ENCODE measurements around the gene CAT. TPM values are rescaled to one million over a fixed set of nuclear protein-coding genes. Genes with fewer than 3 reads are reported as not detected.

Gene CAT
- total RNA-seq, 1 donor from 2014 or later: 69.2 TPM

GRCh38 chr11:34495724-34496377, 57.1 kb downstream of the CAT start:
- H3K27me3 ChIP-seq: no peaks in the 10 kb centered on the region
- H3K36me3 ChIP-seq: no peaks in the 10 kb centered on the region
- TF ChIP-seq, protein P1, sequence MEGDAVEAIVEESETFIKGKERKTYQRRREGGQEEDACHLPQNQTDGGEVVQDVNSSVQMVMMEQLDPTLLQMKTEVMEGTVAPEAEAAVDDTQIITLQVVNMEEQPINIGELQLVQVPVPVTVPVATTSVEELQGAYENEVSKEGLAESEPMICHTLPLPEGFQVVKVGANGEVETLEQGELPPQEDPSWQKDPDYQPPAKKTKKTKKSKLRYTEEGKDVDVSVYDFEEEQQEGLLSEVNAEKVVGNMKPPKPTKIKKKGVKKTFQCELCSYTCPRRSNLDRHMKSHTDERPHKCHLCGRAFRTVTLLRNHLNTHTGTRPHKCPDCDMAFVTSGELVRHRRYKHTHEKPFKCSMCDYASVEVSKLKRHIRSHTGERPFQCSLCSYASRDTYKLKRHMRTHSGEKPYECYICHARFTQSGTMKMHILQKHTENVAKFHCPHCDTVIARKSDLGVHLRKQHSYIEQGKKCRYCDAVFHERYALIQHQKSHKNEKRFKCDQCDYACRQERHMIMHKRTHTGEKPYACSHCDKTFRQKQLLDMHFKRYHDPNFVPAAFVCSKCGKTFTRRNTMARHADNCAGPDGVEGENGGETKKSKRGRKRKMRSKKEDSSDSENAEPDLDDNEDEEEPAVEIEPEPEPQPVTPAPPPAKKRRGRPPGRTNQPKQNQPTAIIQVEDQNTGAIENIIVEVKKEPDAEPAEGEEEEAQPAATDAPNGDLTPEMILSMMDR (IDR thresholded peaks at IDR 0.05): no peak
- intact Hi-C loops (cut with DNase I): no loop called here
- DNase-seq (ENCODE audit: low spot score in 2 of 2): no peak
- no peaks in the 10 kb centered on the region for H3K4me1 ChIP-seq
- no peak overlapping the region for H3K27ac ChIP-seq
- no peaks in the 10 kb centered on the region for H3K9me3 ChIP-seq
- no peak overlapping the region for H3K4me3 ChIP-seq

DNA sequence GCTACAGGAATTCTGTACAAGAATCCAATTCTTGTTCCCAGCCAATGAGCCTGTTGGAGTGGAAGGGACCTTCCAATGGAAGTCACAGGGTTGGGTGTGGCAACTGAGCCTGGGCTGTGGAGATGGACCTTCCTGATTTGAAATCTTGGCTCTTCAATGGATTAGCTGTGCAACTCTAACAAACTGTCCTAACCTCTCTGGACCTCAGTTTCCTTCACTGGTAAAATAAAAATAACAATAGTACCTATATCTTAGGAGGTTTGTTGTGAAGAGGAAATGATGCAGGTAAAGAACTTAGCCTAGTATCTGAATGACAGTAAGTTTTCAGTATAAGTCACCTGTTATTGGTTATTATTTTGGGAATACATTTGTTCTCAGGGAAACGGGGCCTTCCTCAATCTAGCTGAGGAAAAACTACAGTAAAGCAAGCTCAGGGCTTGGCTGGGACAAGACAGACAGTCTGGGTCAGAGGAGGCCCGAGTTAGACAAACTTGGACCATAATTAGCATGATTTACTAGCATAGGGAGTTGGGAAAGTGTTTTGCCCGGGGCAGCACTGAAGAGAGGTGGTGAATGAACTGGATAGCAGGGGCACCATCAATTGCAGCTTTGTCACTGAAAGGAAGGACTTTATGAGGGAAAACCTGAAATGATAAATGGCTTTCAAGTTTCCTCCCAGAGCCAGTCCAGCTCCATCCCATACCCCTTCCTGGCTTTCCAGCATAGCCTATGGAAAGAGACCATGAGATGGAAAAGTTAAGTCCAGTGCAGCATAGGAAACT, 61.2 kb downstream of the CAT start:
- TF ChIP-seq, protein P1 (IDR thresholded peaks at IDR 0.05): no peak
- DNase-seq (ENCODE audit: low spot score in 2 of 2): no peak
- no peaks in the 10 kb centered on the region for H3K27me3 ChIP-seq
- H3K27ac ChIP-seq: no peak overlapping the region
- no peaks in the 10 kb centered on the region for H3K36me3 ChIP-seq
- H3K9me3 ChIP-seq: no peaks in the 10 kb centered on the region
- intact Hi-C loops (cut with DNase I): no loop called here
- H3K4me3 ChIP-seq: no peak overlapping the region
- no peaks in the 10 kb centered on the region for H3K4me1 ChIP-seq

DNA sequence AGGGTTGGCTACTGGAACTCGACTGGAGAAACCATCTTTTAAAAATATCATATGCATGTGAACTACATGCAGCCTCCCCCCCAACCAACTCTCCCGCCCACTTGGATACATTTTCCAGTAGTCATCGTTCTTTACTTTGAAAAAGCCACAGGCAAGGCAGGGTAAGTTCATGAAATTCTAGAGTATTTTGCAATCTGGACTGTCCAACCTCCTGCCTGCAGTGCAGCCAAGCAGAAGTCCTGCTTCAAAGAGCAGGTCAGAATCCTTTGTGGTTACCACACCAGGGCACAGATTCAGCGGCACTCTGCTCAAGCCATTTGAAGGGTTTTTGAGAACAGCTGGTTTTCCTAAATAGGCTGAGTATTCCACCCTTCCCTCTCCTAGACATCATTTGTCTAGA, 62.8 kb downstream of the CAT start:
- intact Hi-C loops (cut with DNase I): no loop called here
- Histone ChIP-seq H3K9me3 (no peaks in the 10 kb centered on the region), H3K36me3 (no peaks in the 10 kb centered on the region), H3K4me3 (no peak overlapping the region), H3K27me3 (no peaks in the 10 kb centered on the region), H3K27ac (no peak overlapping the region), H3K4me1 (no peaks in the 10 kb centered on the region)
- TF ChIP-seq, protein P1 (IDR thresholded peaks at IDR 0.05): no peak
- no peak for DNase-seq (ENCODE audit: low spot score in 2 of 2)

DNA sequence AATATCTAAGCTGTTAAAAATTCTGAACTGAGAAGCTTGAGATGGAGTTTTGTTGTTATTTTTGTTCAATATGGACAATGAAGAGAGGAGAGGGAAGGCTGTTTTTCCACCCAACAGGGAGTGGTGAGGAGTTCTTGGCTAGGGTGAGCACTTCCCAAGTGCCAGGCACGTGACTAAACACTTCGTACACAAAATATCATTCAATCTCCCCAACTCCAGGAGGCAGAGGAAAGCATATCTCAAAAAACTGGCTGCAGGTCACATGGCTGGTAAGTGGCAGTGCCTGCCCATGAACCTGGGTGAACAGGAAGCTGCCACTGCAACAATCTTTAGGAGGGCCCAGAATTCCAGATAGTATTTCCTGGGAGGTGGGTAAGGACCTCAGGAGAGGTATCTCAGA, 63.2 kb downstream of the CAT start:
- no peak overlapping the region for H3K4me3 ChIP-seq
- no peak overlapping the region for H3K27ac ChIP-seq
- H3K9me3 ChIP-seq: no peaks in the 10 kb centered on the region
- intact Hi-C loops (cut with DNase I): no loop called here
- no peaks in the 10 kb centered on the region for H3K4me1 ChIP-seq
- H3K27me3 ChIP-seq: no peaks in the 10 kb centered on the region
- TF ChIP-seq, protein P1 (IDR thresholded peaks at IDR 0.05): no peak
- no peak for DNase-seq (ENCODE audit: low spot score in 2 of 2)
- no peaks in the 10 kb centered on the region for H3K36me3 ChIP-seq

DNA sequence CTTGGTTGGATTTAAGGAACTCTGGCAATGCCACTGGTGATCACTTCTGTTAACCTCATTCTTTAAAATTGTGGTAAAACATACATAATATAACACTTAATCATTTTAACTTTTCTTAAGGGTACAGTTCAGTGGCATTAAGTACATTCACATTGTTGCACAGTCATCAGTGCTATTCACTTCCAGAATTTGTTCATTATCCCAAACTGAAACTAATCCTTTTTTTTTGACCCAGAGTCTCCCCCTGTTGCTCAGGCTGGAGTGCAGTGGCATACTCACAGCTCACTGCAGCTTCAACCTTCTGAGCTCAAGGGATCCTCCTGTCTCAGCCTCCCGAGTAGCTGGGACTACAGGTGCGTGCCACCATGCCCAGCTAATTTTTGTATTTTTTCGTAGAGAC, 64.2 kb downstream of the CAT start:
- Histone ChIP-seq H3K27me3 (no peaks in the 10 kb centered on the region), H3K36me3 (no peaks in the 10 kb centered on the region), H3K9me3 (no peaks in the 10 kb centered on the region), H3K4me3 (no peak overlapping the region), H3K27ac (no peak overlapping the region), H3K4me1 (no peaks in the 10 kb centered on the region)
- no peak for DNase-seq (ENCODE audit: low spot score in 2 of 2)
- intact Hi-C loops (cut with DNase I): no loop called here
- TF ChIP-seq, protein P1 (IDR thresholded peaks at IDR 0.05): no peak

Measured in ascending aorta (tissue), 2 donors.